Esophagus muscularis mucosa (tissue), 3 donors: ENCODE measurements around the gene RNASEL.

Experiments used
- CTCF ChIP-seq, 3 experiments: fragments of 200-600 bp in 2 of 3; fragments of 450-650 bp in 1 of 3; sonication (generic) in 2 of 3; IDR thresholded peaks; one replicate each; pipeline ENCODE4 v1.5.1; 2017 to 2019; ENCODE audit warnings: antibody characterized with exemption in 3 of 3, mild to moderate bottlenecking in 2 of 3, moderate library complexity in 1 of 3
- EP300 ChIP-seq: sonication (generic); formaldehyde crosslinking; IDR thresholded peaks from one replicate; pipeline ENCODE4 v1.6.1; 2017; ENCODE audit warnings: antibody characterized with exemption

- TF ChIP-seq CTCF (IDR thresholded peaks at IDR 0.05) (no peak), EP300 (no peak)
These were observed at the start of gene RNASEL for GRCh38 chr1:182588500-182589396.
